ENCODE data around the gene CCDC88B. TPM values are rescaled to one million over a fixed set of nuclear protein-coding genes. Genes with fewer than 3 reads are reported as not detected.

CCDC88B gene
- polyA plus RNA-seq, 1 donor from 2014 or later = 1.3 TPM

DNA sequence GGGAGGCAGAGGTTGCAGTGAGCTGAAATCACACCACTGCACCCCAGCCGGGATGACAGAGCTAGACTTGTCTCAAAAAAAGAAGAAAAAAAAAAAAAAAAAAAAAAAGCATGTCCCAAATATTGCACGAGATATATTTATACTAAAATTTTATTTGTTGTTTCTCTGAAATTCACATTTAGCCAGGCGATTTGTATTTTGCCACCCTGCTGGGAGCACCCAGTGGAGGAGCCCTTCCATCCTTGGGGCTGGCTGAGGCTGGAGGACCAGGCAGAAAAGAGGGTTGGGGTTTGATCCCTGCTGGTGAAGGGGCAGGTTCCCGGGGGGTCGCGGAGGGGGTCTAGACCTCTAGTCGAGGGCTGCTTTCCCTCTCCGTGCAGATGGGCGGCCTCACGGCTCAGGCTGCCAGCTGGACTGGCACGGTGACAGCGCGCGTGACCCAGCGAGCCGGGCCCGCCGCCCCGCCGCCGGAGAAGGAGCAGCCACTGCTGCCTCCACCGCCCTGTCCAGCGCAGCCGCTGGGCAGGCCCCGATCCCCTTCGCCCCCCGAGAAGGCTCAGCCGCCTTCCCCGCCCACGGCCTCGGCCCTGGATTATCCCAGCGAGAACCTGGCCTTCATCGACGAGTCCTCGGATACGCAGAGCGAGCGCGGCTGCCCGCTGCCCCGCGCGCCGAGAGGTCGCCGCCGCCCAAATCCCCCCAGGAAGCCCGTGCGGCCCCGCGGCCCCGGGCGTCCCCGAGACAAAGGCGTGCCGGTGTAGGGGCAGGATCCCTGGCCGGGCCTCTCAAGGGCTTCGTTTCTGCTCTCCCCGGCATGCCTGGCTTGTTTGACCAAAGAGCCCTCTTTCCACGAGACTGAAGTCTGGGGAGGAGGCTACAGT is 40.8 kb upstream of the CCDC88B start:
- no peaks in the 10 kb centered on the region for H4K20me1 ChIP-seq (ENCODE audit: insufficient read depth)

More for the DNA sequence above, 40.8 kb upstream of the CCDC88B start:
- no peak overlapping the region for H3K9ac ChIP-seq (ENCODE audit: low read length)
- no peaks in the 10 kb centered on the region for H3K36me3 ChIP-seq (ENCODE audit: insufficient read depth, low read length)
- no peaks in the 10 kb centered on the region for H3K9me2 ChIP-seq (ENCODE audit: insufficient read depth, low read length)
- peaks cover 77% of the 10 kb centered on the region for H3K27me3 ChIP-seq (ENCODE audit: insufficient read depth, low read depth, low read length)
- H3K79me2 ChIP-seq (replicated peaks; ENCODE audit: insufficient read depth, low read length) = no peaks in the 10 kb centered on the region
- no peak overlapping the region for H2AFZ ChIP-seq (ENCODE audit: low read depth, low read length)
- no peaks in the 10 kb centered on the region for H3K9me3 ChIP-seq (ENCODE audit: low read length)
- TF ChIP-seq TAF1 (IDR thresholded peaks at IDR 0.05; ENCODE audit: low read depth) (no peak), MXI1 (conservative IDR thresholded peaks at IDR 0.05; ENCODE audit: poor library complexity, severe bottlenecking) (no peak), RAD21 (conservative IDR thresholded peaks at IDR 0.05) (no peak), EP300 (conservative IDR thresholded peaks at IDR 0.05; ENCODE audit: poor library complexity, severe bottlenecking) (no peak), EZH2 (IDR thresholded peaks at IDR 0.05; ENCODE audit: borderline replicate concordance, insufficient read depth, low read length, poor library complexity, severe bottlenecking) (peak; percentile 61), REST (IDR thresholded peaks at IDR 0.05; ENCODE audit: borderline replicate concordance) (no peak), POLR2AphosphoS5 (IDR thresholded peaks at IDR 0.05) (no peak)
- TF ChIP-seq, protein P1, sequence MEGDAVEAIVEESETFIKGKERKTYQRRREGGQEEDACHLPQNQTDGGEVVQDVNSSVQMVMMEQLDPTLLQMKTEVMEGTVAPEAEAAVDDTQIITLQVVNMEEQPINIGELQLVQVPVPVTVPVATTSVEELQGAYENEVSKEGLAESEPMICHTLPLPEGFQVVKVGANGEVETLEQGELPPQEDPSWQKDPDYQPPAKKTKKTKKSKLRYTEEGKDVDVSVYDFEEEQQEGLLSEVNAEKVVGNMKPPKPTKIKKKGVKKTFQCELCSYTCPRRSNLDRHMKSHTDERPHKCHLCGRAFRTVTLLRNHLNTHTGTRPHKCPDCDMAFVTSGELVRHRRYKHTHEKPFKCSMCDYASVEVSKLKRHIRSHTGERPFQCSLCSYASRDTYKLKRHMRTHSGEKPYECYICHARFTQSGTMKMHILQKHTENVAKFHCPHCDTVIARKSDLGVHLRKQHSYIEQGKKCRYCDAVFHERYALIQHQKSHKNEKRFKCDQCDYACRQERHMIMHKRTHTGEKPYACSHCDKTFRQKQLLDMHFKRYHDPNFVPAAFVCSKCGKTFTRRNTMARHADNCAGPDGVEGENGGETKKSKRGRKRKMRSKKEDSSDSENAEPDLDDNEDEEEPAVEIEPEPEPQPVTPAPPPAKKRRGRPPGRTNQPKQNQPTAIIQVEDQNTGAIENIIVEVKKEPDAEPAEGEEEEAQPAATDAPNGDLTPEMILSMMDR (IDR thresholded peaks at IDR 0.05; ENCODE audit: poor library complexity, severe bottlenecking) = no peak
- no peaks in the 10 kb centered on the region for H3F3A ChIP-seq (ENCODE audit: insufficient read depth, low read length, poor library complexity, severe bottlenecking)
- H3K27ac ChIP-seq (ENCODE audit: low read length) = no peak overlapping the region
- no peak overlapping the region for H3K4me2 ChIP-seq (ENCODE audit: low read length)
- H3K4me3 ChIP-seq (ENCODE audit: low read length) = no peak overlapping the region

All from neural cell (in vitro differentiated cells).